ENCODE measurements around the gene LOXHD1.

DNA sequence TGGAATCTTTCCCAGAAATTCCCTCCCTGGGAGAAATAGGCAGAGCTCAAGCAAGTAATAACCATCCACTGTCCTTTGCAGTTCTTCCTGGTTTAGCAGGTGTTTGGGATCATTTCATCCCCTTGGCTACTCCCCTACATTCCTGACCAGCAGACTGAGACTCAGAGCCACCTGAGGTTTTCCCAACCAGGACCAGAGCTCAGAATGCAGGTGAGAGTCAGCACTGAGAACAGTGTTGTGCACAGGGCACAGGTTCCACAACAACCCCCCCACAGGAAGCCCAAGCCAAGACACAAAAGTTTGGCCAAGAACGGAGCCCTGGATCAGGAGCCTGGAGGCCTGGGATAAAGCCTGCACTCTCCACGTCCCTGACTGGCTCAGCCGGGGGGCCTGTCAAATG is 21.0 kb upstream of the LOXHD1 start:
- TF ChIP-seq, protein P1, sequence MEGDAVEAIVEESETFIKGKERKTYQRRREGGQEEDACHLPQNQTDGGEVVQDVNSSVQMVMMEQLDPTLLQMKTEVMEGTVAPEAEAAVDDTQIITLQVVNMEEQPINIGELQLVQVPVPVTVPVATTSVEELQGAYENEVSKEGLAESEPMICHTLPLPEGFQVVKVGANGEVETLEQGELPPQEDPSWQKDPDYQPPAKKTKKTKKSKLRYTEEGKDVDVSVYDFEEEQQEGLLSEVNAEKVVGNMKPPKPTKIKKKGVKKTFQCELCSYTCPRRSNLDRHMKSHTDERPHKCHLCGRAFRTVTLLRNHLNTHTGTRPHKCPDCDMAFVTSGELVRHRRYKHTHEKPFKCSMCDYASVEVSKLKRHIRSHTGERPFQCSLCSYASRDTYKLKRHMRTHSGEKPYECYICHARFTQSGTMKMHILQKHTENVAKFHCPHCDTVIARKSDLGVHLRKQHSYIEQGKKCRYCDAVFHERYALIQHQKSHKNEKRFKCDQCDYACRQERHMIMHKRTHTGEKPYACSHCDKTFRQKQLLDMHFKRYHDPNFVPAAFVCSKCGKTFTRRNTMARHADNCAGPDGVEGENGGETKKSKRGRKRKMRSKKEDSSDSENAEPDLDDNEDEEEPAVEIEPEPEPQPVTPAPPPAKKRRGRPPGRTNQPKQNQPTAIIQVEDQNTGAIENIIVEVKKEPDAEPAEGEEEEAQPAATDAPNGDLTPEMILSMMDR (IDR thresholded peaks at IDR 0.05) = no peak
- TF ChIP-seq POLR2A (IDR thresholded peaks at IDR 0.05) (no peak), POLR2AphosphoS5 (IDR thresholded peaks at IDR 0.05) (no peak)
